ENCODE results near the gene BTN2A1. TPM values are rescaled to one million over a fixed set of nuclear protein-coding genes. Genes with fewer than 3 reads are reported as not detected.

The BTN2A1 gene
- polyA plus RNA-seq, 1 of the 3 experiments (the other 2 are of a cell fraction) = 21.2 TPM

- TF ChIP-seq ZBTB33 (IDR thresholded peaks at IDR 0.05; ENCODE audit: borderline replicate concordance, low read depth) (no peak), RAD21 (IDR thresholded peaks at IDR 0.05; ENCODE audit: low read length) (no peak), EP300 (IDR thresholded peaks at IDR 0.05; ENCODE audit: borderline replicate concordance in 1 of 2, low read depth in 1 of 2, low read length in 1 of 2) (no peak)
- TF ChIP-seq, protein P1, sequence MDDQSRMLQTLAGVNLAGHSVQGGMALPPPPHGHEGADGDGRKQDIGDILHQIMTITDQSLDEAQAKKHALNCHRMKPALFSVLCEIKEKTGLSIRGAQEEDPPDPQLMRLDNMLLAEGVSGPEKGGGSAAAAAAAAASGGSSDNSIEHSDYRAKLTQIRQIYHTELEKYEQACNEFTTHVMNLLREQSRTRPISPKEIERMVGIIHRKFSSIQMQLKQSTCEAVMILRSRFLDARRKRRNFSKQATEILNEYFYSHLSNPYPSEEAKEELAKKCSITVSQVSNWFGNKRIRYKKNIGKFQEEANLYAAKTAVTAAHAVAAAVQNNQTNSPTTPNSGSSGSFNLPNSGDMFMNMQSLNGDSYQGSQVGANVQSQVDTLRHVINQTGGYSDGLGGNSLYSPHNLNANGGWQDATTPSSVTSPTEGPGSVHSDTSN (IDR thresholded peaks at IDR 0.05) = no peak
Measured at GRCh38 chr6:26440977-26441358, 16.8 kb upstream of the BTN2A1 start (continued).

GRCh38 chr6:26441977-26442376, 15.8 kb upstream of the BTN2A1 start:
- Histone ChIP-seq H3K9ac (no peak overlapping the region), H3K36me3 (replicated peaks in 1 of 2; ENCODE audit: control insufficient read depth in 1 of 2, insufficient read depth in 2 of 2, low read length in 1 of 2) (peaks cover 0 to 4% of the 10 kb centered on the region in 2 experiments), H3F3A (replicated peaks; ENCODE audit: insufficient read depth) (no peaks in the 10 kb centered on the region), H3K27me3 (ENCODE audit: insufficient read depth) (no peaks in the 10 kb centered on the region), H2AFZ (ENCODE audit: low read depth) (no peak overlapping the region), H3K9me2 (no peaks in the 10 kb centered on the region), H4K20me1 (ENCODE audit: insufficient read depth) (no peaks in the 10 kb centered on the region), H3K4me1 (ENCODE audit: control insufficient read depth in 1 of 2, insufficient read depth in 2 of 2, low read depth in 1 of 2, low read length in 1 of 2) (peaks cover 6 to 10% of the 10 kb centered on the region in 2 experiments; a peak in 3 of 4 replicates), H3K4me3 (ENCODE audit: low read depth in 2 of 2, low read length in 1 of 2) (no peak overlapping the region; a peak in 2 of 4 replicates), H3K9me3 (no peaks in the 10 kb centered on the region), H3K27ac (ENCODE audit: low read depth in 2 of 2, low read length in 1 of 2) (peak overlapping the region in 1 of 2 experiments; percentile 28; a peak in 1 of 4 replicates), H3K4me2 (peak overlapping the region; percentile 65; the same call in 1 of the 2 replicates), H3K79me2 (ENCODE audit: insufficient read depth) (no peaks in the 10 kb centered on the region)
- TF ChIP-seq, protein P2, sequence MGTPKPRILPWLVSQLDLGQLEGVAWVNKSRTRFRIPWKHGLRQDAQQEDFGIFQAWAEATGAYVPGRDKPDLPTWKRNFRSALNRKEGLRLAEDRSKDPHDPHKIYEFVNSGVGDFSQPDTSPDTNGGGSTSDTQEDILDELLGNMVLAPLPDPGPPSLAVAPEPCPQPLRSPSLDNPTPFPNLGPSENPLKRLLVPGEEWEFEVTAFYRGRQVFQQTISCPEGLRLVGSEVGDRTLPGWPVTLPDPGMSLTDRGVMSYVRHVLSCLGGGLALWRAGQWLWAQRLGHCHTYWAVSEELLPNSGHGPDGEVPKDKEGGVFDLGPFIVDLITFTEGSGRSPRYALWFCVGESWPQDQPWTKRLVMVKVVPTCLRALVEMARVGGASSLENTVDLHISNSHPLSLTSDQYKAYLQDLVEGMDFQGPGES (IDR thresholded peaks at IDR 0.05; ENCODE audit: low read depth, low read length) = no peak
- no peak for TF ChIP-seq FOXM1 (IDR thresholded peaks at IDR 0.05; ENCODE audit: low read depth)
- no peak for TF ChIP-seq CHD2 (IDR thresholded peaks at IDR 0.05; ENCODE audit: low read length, partially characterized antibody)
- no peak for TF ChIP-seq NFIC (IDR thresholded peaks at IDR 0.05; ENCODE audit: borderline replicate concordance)
- TF ChIP-seq MEF2A (IDR thresholded peaks at IDR 0.05; ENCODE audit: borderline replicate concordance, low read depth) = no peak
- no peak for TF ChIP-seq TEAD4 (IDR thresholded peaks at IDR 0.05; ENCODE audit: borderline replicate concordance, insufficient read depth)
- TF ChIP-seq ELF1 (IDR thresholded peaks at IDR 0.05) = no peak
- no peak for TF ChIP-seq RCOR1 (IDR thresholded peaks at IDR 0.05; ENCODE audit: low read length)
- TF ChIP-seq EZH2phosphoT487 (IDR thresholded peaks at IDR 0.05; ENCODE audit: borderline replicate concordance, low read depth) = no peak
- no peak for TF ChIP-seq MXI1 (IDR thresholded peaks at IDR 0.05; ENCODE audit: low read depth, low read length)
- TF ChIP-seq, protein P1 (IDR thresholded peaks at IDR 0.05) = no peak
- no peak for TF ChIP-seq SIN3A (IDR thresholded peaks at IDR 0.05; ENCODE audit: borderline replicate concordance, low read depth, low read length)
- TF ChIP-seq JUND (IDR thresholded peaks at IDR 0.05) = no peak
- no peak for TF ChIP-seq MAX (IDR thresholded peaks at IDR 0.05; ENCODE audit: low read depth)
- TF ChIP-seq SMC3 (IDR thresholded peaks at IDR 0.05; ENCODE audit: low read depth, low read length) = no peak
- no peak for TF ChIP-seq TCF12 (IDR thresholded peaks at IDR 0.05)
- TF ChIP-seq GATA2 (CRISPR knock-in tag; IDR thresholded peaks at IDR 0.05) = no peak
- no peak for TF ChIP-seq NRF1 (IDR thresholded peaks at IDR 0.05; ENCODE audit: low read depth, low read length)
- no peak for TF ChIP-seq TAF1 (IDR thresholded peaks at IDR 0.05; ENCODE audit: borderline replicate concordance, low read depth, low read length)
- CTCF ChIA-PET = interaction anchor here (0.8 kb wide), 1 partner anchor 100 kb away, joined by 3 read pairs; no protein-coding TSS in a partner anchor
- POLR2A ChIA-PET = no interaction called here
- 90% methylated on average over 4 of the region's 5 CpGs for WGBS (ENCODE audit: low lambda C conversion rate)
- DNase-seq = no peak
